HT1080 (cell line): ENCODE results near the gene SSH3. TPM values are rescaled to one million over a fixed set of nuclear protein-coding genes. Genes with fewer than 3 reads are reported as not detected.

ENCODE experiments used
- DNase-seq: peaks from one replicate; pipeline ENCODE4 v3.0.0-alpha.2; 2015; ENCODE audit warnings: low read depth
- total RNA-seq: library from RNA; depleted of rRNA; stranded (reverse); fragments of >200 nt; shearing (Covaris generic); gene quantifications from 2 replicates; pipeline ENCODE4 v1.2.3, GENCODE V29; 2014

The SSH3 gene
- total RNA-seq, 1 experiment from 2014 or later: 2.9 TPM

DNA sequence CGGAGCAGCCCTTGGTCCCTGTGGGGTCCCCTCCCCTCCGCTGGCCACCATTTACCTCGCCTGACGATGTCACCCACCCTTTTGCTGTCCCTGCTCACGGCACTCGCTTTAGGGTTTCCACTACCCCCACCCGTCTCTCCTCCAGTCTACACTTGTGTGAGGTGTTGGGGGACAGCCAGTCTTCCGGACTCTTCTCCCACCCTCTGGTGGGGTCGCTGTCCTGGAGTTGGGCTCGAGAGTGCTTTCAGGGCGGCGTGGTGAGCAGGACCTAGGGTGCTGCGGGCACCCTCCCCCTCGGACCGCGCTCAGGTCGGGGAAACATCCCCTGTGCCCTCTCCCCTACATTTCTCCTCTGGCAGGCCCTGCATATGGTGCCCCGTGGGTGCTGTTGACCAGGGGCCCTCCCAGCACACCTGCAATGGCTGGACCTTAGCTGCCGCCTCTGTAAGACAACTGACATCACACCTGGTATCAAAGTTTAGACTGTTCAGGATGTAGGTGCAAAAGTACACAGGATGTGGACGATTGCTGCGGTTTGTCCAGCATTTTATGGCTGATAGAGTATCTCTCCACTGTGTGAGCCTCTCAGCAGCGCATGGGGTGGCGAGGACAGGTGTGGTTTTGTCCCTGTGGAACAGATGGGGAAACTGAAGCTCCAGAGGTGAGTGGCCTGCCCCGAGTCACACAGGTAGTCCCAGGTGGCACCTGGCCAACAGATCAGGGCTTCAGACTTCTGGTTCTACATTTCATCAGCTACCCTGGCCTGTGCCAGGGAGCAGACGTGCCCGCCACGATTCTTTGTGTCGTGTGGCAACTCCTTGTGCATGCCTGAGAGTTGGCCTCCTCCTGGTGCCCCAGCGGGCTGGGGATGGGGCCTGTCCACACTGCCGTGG, 35.9 kb upstream of the SSH3 start:
- DNase-seq: no peak

DNA sequence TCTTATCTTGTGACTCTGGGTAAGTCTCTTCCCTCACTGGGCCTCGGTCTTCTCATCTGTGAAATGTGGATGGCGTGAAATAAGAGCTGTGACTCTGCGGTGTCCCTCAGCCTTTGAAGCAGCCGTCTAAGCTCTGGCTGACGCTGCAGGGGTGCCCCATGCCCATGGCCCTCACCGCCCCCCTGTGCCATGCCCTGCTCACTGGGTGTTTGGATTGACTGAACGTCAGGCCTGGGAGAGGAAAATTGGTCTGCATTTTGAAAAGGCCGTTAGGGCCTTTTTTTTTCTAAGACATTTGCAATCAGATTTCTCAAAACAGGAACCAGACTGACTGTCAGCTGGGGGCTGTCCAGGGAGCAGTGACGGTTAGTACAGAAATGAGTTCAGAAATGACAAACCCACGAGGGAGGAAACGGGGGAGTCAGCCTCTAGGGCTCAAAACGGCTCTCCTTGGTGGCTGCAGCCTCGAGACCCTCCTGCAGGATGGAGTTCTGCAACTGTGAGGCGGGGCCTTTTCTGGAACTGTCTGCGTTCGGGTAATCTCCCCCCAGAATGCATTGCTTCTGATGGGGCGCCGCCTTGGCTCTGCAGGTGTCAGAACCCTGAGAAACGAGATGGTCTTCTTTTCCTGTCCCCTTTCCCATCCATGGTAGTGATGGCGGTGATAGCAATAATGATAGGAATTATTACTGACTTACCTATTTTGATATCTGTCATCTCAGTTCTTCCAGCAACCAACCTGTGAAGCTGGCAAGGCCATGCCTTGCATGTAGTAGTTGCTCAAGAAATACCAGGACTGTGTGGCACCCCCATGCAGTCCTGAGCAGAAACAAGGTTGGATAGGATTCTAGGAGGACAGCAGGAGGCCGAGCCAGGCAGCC, 35.0 kb upstream of the SSH3 start:
- DNase-seq: no peak

DNA sequence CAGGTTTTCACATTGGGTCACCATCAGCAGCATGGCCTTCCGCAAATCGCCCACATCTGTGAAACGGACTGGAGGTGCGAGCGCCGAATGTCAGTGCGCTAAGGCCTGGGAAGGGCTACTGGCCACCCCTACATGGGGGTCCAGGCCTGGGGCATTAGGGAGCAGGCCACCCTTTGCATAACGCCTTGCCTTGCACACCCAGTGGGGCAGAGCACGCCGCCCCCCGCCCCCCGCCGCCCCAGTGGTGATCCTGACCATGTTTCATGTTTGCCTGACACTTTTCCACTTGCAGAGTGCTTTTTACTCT, 34.4 kb upstream of the SSH3 start:
- no peak for DNase-seq

DNA sequence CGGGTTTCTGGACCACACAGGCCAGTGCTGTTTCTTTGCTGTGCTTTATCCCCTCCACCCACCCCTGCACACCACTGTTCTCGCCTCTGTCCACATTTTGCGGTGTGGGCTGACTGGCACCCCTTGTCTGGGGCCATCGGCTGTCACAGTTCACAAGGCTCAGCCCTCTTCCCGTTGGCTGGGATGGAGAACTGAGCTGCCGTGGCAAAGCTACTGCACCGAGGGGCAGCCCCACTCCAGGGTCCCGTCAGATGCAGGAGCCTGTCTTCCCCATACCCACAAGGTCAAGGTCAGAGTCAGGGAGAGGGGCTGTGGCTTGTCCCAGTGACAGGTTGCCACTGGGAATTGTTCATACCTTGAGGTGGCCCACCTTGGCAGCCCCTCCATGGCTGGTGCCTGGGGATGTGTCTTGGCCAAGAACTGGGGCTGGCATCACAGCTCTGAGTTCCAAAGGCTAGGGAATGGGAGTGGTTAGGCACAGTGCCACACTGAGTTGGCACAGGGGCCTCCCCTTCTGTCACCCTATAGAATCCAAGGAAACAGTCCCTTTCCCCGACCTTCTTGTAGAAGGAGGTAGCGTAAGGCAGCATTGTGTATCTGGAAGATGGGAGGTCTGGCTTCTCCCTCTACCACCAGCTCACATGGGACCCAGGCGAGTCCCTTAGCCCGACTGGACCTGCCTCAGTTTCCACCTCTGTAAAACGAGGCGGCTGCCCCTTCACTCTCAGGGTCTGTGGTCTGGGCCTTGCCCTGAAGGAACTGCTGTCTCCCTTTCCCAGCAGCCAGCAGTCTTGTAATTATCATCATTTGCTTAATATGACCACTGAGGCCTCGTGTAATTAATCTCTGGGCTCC, 33.7 kb upstream of the SSH3 start:
- no peak for DNase-seq

GRCh38 chr11:67270256-67271204, 32.8 kb upstream of the SSH3 start:
- DNase-seq: no peak

- DNase-seq: no peak
Observed at GRCh38 chr11:67271205-67271540, 32.2 kb upstream of the SSH3 start.

DNA sequence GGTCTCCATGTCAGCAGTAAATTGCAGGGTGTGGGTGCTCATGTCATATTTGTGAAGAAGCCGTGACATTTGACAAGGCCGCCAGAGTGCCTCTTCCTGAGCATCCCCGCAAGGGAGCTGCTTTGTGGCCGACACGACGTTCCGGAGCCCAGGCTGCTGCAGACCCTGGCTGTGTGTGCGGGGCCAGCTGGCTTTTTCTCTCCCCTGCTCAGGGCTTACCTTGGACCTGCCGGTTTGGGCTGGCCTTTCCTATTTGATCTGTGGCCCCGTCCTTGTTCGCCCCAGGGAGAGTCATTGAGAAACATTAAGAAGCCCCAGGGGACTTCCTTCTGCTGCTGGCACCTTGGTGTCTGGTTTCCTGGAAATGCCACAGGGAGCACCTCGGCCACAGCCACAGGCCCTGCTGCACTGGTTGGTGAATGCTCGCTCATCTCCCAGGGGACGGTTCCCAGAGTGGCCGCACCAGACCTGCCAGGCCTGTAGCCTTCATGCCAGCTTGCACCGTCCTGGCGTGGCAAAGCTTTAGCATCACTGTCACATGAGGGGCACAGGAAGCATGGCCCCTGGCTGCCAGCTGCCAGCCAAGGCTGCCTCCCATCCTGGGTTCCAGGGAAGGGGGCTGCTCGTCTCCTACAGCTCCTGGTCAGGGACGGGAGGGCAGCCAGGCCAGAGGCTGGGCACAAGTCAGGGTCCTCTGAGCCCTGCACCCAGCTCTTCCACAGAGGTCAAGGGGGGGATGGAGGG, 31.6 kb upstream of the SSH3 start:
- DNase-seq: no peak

DNA sequence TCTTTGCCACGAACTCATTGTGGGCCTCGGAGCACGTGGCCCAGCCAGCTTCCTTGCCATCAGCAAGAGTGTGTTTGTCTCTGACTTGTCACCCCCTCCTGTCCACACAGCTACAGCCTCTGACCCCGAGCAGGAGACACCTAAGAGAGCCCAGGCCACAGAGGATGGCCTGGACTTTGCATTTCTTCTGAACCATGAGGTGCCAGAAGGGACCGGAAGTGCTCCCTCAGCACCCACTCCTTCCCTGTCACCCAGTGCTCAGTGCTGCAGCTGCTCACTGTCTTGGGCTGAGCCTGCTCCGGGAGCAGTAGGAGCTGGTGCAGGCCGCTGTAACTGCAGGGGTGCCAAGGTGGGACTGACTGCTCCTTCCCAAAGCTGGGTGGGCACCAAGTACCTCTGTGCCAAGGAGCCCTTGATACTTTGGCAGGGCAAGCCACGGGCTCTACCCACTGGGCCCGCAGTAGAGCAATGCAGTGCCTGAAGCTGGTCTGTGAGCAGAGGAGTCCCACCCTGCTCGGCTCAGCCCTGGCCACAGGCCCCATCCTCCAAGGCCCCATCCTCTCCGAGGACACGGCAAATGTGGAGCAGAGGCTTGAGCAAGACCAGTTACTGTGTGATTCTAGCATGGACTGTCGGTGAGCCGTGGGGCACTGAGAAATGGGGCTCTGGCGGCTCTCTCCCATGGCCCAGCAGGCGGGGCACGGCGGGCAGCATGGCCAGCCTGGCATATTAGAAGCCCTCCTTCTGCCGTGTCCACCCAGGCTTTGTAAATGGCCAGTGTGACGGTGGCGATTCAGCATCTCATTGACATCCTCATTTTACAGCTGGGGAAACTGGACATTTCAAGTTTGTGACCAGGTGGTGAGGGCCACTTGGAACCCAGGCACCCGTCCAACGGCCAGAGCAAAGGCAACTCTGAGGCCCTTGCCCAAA, 30.7 kb upstream of the SSH3 start:
- no peak for DNase-seq

DNA sequence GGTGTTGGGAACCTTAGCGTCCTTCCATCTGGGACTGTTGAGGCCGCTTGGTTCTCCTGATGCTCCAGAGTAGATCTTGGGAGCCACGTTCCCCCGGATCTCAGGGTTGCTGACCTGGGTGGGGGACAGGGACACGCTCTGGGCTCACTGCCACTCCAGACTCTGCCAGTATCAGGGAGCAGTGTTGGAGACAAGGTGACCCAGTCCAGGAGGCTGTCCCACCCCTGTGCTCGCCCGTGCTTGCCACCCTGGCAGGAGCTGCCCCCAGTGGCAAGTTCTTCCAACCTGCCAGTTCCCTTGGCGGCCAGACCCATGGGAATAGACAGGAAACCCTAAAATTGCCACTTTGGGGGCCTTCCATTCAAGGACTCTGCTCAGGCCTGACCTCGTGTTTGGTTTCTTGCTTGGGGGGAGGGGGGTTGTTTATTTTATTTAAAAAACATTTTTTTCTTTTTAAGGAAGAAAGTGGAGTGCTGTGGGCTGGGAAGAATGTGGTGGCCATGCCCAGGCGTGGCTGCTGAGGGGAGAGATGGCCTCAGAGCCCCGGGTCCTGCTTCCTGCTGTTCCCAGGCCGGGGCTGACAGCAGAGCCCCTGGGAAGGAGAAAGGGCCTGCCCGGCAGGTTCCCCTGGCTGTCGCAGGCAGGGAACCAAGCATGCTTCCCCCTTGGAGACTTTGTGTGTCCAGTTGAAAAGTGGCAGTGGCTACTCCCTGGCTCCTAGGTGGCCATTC, 29.9 kb upstream of the SSH3 start:
- DNase-seq: no peak

GRCh38 chr11:67274768-67275605, 28.3 kb upstream of the SSH3 start:
- no peak for DNase-seq

DNA sequence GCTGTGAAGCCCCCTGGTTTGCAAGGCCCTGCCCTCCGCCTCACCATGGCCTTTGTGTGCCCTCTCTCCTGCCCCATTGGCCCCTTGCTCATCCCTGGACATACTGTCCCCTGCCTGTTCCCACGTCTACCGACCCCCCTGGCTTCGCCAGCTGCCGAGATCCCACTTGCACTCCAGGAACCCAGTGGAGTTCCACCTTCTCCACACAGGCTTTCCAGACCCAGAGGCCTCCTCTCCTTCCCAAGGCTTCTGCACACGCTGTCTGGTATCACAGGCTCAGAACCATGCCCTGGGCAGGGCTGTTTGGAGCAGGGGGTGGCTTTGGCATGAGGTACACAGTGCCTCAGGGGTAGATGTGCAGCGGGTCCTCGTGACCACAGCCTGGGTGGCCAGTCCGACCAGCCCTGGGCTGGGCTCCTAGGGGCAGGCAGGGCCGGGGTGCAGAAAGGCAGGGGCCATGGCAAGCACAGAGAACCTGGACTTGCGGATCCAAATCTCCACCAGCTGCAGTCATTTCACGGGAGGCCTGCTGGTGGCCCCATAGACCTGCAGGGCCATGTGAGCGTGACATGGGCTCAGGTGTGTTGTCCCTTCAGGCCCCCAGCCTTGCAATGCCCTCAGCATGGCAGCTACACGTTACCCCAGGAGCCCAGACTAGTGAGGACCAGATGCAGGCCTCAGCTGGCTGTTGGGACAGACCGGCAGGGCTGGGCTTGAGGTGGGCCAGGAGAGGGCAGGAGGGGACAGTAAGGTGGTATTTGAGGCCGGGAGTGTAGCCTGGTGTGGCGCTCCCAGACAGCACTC, 27.5 kb upstream of the SSH3 start:
- no peak for DNase-seq

- DNase-seq: peak; percentile 53
Observed at GRCh38 chr11:67276781-67277230, 26.5 kb upstream of the SSH3 start.

DNA sequence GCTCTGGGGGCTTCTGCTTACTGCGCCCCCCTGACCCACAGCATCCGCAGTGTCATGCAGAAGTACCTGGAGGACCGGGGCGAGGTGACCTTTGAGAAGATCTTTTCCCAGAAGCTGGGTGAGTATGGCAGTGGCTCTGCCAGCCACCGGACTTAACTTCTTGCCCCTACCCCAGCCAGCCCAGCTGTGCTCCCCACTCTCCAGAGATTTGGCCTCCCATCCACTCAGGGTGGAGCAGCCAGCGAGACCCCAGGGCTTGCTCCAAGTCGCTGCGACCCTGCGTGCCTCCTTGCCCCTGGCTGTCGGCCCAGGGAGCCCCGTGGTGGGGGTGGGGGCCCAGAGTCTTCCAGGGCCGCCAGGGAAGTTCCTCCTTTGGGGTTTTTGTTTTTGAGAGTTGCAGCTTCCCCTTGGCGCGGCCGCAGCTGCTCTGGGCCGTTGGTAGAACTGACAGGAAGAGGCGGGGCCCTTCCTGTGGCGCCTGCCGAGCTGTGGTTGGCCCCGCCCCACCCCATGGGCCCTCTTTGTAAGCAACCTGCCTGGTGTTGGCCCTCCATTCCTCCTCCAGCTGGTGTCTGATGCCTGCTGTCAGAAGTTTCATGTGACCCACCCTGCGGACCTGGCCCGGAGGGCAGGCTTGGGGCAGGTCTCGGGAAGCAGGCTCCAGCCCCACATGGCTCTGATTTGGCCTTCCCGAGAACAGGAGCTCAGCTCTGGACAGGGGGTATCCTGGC, 25.9 kb upstream of the SSH3 start:
- DNase-seq: peak; percentile 91

DNA sequence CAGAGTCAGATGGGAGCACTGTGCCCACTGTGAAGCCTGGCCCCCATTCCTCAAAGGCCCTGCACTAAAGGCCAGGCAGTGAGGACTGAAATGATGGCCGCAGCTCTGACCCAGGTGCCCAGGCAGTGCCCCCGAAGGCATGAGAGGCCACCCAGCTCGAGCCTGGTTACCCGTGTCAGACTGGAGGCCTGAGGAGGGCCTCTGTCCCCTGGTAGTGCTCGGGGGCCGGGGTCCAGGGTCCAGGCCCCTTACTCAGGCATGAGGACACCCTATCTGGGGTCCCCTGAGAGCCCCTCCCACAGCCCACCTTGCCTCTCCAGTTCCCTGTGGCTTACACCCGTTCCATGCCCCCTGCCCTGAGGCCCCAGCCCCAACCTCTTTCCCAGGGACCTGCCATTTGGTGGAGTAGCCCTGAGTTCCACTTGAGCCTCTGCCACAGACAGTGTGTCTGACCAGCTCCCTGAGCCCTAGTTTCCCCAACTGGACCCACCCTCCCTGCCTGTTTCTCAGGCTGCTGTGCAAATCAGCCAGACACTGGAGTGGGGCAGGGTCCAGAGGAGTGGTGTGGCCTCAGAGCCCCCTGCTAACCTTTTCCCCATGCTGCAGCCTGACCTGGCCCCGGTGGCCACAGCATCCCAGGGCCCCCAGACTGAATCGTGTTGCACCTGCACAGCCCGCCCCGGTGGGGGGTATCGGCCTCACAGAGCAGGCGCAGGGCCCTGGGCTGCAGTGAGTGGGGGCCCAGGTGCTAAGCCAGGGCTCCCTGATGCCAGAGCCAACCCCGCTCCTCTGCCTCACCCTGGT, 25.0 kb upstream of the SSH3 start:
- DNase-seq: no peak
